Right lobe of liver (tissue), 6 donors: ENCODE measurements around the gene GABPB2. TPM values are rescaled to one million over a fixed set of nuclear protein-coding genes. Genes with fewer than 3 reads are reported as not detected.

Experiments used
- ATAC-seq, 4 donors: fragments of 200-7000 bp; cut with Tn5 transposase; one replicate each; pipeline ENCODE4 v1.9.1; 2020; ENCODE audit warnings: mild to moderate bottlenecking in 4 of 4, moderate library complexity in 4 of 4
- DNase-seq, 3 donors: peaks; one replicate each; pipeline ENCODE4 v3.0.0-alpha.2; 2020
- H3K27ac ChIP-seq, 3 donors: fragments of 200-600 bp; one replicate each; pipeline ENCODE4 v1.8.0; 2022
- H3K27me3 ChIP-seq, 2 donors: fragments of 200-600 bp; one replicate each; pipeline ENCODE4 v1.8.0; 2022
- H3K36me3 ChIP-seq, 4 donors: fragments of 200-600 bp; sonication (generic) in 1 of 4; one replicate each; pipeline versions ENCODE4 v1.5.1 to v1.8.0; 2017 to 2022; ENCODE audit warnings: control low read depth in 1 of 4
- H3K4me1 ChIP-seq, 4 donors: fragments of 200-600 bp; sonication (generic) in 1 of 4; one replicate each; pipeline versions ENCODE4 v1.5.1 to v1.8.0; 2017 to 2022; ENCODE audit warnings: control low read depth in 1 of 4
- H3K4me3 ChIP-seq, 3 donors: fragments of 200-600 bp; one replicate each; pipeline ENCODE4 v1.8.0; 2022
- H3K9me3 ChIP-seq, 4 donors: fragments of 200-600 bp; sonication (generic) in 1 of 4; one replicate each; pipeline versions ENCODE4 v1.5.1 to v1.8.0; 2017 to 2022; ENCODE audit warnings: control low read depth in 1 of 4
- CTCF ChIP-seq, 4 donors: fragments of 200-600 bp in 3 of 4; fragments of 450-650 bp in 1 of 4; IDR thresholded peaks; one replicate each; pipeline versions ENCODE4 v1.5.1 to v1.8.0; 2016 to 2022; ENCODE audit warnings: antibody characterized with exemption in 4 of 4, mild to moderate bottlenecking in 2 of 4
- POLR2A ChIP-seq: fragments of 450-650 bp; IDR thresholded peaks from one replicate; pipeline ENCODE4 v1.6.1; 2017; ENCODE audit warnings: antibody characterized with exemption, mild to moderate bottlenecking
- WGBS: methylation state at CpG from one replicate; pipeline ENCODE4 v1.1.6; 2018; ENCODE audit warnings: low coverage, low lambda C conversion rate; ENCODE audit not compliant: insufficient coverage; ENCODE audit errors: missing lambda C conversion rate; 5-methylcytosine and 5-hydroxymethylcytosine counted together
- intact Hi-C, 2 donors: fragments of 100-400 bp; cut with DNase I; formaldehyde crosslinking; loops; one replicate each; pipeline versions ENCODE4 v1.11.2 to v1.14.1; 2022
- total RNA-seq, 6 experiments: library from RNA; depleted of rRNA in 2 of 6; stranded (reverse); fragments of >200 nt in 2 of 6; fragmentation: NEBNext Ultra II Directional in 3 of 6; extraction: Animal tissue kit (Norgen Biotek cat#: 25700) in 3 of 6; gene quantifications; one replicate each; pipeline versions ENCODE4 v1.1.0 to v1.2.4, GENCODE V29; 2016 to 2023
- donor health status: DM: no; HTN: yes; CAD: no.
- donor health status: DM: no; HTN: no; CAD: no.
- donor health status: DM: no; HTN: no; CAD: no.
- donor health status: DM: no; HTN: yes; CAD: no.
- donor health status: DM: no; HTN: yes; CAD: no.

GABPB2 gene
- total RNA-seq, 6 experiments from 2014 or later: 2.0 to 6.5 (median 5.0) TPM

DNA sequence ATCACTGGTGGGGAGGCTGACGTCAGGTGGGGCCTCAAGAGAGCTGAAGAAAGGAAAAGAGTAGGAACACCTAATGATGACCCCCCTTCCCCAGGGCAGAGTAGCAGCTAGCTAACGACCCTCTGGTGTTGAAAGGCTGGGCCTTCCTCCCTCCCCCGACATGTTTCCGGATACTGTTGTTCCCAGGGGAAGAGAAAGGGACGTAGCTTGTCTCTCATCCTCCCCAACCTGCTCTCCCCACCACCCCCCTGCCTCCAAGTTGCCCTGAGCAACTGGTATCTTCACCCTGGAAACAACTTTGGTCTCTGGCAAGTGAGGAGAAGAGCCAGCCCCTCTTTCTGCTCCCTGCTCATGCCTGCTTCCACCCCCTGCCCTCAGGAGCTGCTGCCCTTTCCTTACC lies 73.4 kb downstream of the GABPB2 start:
- H3K4me1 ChIP-seq: peaks cover 0 to 17% (median 5%) of the 10 kb centered on the region in 4 donors
- DNase-seq: no peak
- H3K36me3 ChIP-seq: no peaks in the 10 kb centered on the region
- no peak overlapping the region for H3K27ac ChIP-seq
- intact Hi-C loops: no loop called here
- TF ChIP-seq CTCF (IDR thresholded peaks at IDR 0.05): no peak
- no peak for TF ChIP-seq POLR2A
- WGBS: 71% methylated on average over 3 of the region's 5 CpGs
- H3K9me3 ChIP-seq: no peaks in the 10 kb centered on the region
- H3K4me3 ChIP-seq: no peak overlapping the region
- no peak for ATAC-seq
- no peaks in the 10 kb centered on the region for H3K27me3 ChIP-seq

GRCh38 chr1:151144474-151145303 lies 74.1 kb downstream of the GABPB2 start:
- TF ChIP-seq POLR2A (no peak), CTCF (IDR thresholded peaks at IDR 0.05) (no peak)
- H3K4me1 ChIP-seq: peaks cover 0 to 17% (median 5%) of the 10 kb centered on the region in 4 donors
- no peaks in the 10 kb centered on the region for H3K27me3 ChIP-seq
- intact Hi-C loops: no loop called here
- H3K9me3 ChIP-seq: no peaks in the 10 kb centered on the region
- 83% methylated on average over 1 of the region's 7 CpGs for WGBS
- DNase-seq: no peak
- no peak overlapping the region for H3K27ac ChIP-seq
- no peaks in the 10 kb centered on the region for H3K36me3 ChIP-seq
- ATAC-seq: no peak
- no peak overlapping the region for H3K4me3 ChIP-seq

DNA sequence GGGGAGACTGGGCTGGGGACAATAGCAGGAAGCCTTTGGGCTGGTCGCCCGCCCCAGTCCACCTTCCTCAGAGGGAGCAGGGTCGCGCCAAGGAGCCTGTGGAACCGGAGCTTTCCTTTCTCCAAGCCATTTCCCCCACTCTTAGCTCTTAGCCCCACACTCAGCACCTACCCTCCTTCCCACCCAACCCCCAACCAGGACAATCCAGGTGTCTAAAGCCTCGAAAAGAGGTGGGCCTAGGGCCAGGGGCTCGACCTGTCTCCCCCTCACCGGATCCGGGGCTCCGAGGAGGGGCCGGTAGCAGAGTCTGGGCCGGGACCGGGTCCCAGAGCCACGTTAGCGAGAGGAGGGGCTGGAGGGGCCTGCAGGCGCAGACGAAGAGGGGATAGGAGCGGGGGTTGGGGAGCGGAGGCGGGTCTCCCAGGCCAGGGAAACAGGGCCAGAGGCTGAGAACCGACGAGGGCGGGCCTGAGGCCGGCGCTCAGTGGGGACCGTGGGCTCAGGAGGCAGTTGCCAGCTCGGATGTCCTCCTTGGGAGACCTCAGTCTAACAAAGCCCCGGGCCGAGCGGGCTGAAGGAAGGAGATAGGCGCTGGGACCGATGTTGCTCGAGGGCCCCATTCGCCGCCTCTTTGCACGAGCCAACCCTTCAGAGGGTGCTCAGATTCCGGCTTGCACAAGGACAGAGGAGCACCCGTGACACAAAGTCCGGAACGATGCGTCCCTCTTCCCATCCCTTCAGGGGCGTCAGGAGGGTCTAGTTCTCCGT lies 74.9 kb downstream of the GABPB2 start:
- no peaks in the 10 kb centered on the region for H3K27me3 ChIP-seq
- intact Hi-C loops: no loop called here
- WGBS: 25% methylated on average over 4 of the region's 43 CpGs
- no peaks in the 10 kb centered on the region for H3K9me3 ChIP-seq
- TF ChIP-seq POLR2A (no peak), CTCF (IDR thresholded peaks at IDR 0.05) (no peak)
- H3K27ac ChIP-seq: peak overlapping the region in 1 of 3 donors; percentile 17
- peak overlapping the region; percentile 62 to 73 (median 67) for H3K4me3 ChIP-seq
- ATAC-seq (no peak), DNase-seq (no peak)
- peaks cover 0 to 17% (median 5%) of the 10 kb centered on the region in 4 donors for H3K4me1 ChIP-seq
- H3K36me3 ChIP-seq: no peaks in the 10 kb centered on the region

GRCh38 chr1:151146072-151146411 lies 75.5 kb downstream of the GABPB2 start:
- Histone ChIP-seq H3K4me1 (peaks cover 0 to 17% (median 5%) of the 10 kb centered on the region in 4 donors), H3K9me3 (no peaks in the 10 kb centered on the region), H3K4me3 (peak overlapping the region; percentile 62 to 73 (median 67)), H3K27ac (peak overlapping the region in 2 of 3 donors; percentile 10 to 17), H3K36me3 (no peaks in the 10 kb centered on the region), H3K27me3 (no peaks in the 10 kb centered on the region)
- DNase-seq (no peak), ATAC-seq (no peak)
- WGBS: 0% methylated on average over 1 of the region's 26 CpGs
- TF ChIP-seq POLR2A (no peak), CTCF (IDR thresholded peaks at IDR 0.05) (no peak)
- intact Hi-C loops: no loop called here
